Stimulated activated CD4-positive, alpha-beta T cell treated with anti-CD3 and anti-CD28 coated beads, Interleukin-1b, Interleukin-23, amount 100 ng/mL, for 48 hours (primary cell): ENCODE results near the gene SLC6A7.

Experiments
- DNase-seq: peaks from one replicate; pipeline ENCODE4 v3.0.0-alpha.2; 2020

SLC6A7 gene

DNA sequence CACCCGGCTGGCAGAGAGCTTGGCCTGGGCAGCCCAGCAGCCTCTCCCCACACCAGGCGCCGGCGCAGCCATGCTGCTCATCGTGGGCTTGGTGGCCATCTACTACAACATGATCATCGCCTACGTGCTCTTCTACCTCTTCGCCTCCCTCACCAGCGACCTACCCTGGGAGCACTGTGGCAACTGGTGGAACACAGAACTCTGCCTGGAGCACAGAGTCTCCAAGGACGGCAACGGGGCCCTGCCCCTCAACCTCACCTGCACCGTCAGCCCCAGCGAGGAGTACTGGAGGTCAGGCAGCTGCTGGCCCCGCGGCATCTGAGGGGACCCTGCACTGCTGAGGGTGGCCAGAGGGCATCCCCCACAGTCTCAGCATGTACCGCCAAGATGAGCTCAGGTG lies 7.1 kb downstream of the SLC6A7 start:
- DNase-seq, result no peak

- DNase-seq, result no peak
These were observed 7.6 kb downstream of the SLC6A7 start for GRCh38 chr5:150197476-150197875.

GRCh38 chr5:150202501-150202900 lies 12.6 kb downstream of the SLC6A7 start:
- DNase-seq, result no peak

DNA sequence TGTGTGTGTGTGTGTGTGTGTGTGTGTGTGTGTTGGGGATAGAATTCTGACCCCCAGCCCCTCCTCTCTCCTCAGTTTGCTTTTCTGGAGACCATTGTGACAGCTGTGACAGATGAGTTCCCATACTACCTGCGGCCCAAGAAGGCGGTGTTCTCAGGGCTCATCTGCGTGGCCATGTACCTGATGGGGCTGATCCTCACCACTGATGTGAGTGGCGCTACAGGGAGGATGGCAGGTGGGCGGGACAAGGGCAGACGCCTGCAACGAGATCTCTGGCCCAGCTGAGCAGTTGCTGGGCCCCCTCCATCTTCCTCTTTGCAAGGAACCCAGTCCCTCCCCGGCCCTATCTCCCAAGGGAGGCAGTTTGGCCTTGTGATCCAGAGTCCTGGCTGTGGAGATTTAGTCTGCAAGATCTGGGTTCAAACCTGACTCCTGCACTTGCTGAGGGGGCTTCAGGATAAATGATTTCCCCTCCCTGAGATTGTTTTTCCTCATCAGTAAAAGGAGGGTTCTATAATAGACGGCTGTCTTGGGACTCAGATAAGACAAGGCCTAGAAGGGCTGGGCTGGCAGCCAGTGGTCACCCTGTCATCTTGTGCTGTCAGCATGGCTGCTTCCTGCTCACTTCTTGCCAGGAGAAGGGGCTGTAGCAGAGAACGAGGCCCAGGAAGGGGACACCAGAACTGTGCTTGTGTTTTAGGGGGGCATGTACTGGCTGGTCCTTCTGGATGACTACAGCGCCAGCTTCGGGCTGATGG lies 14.1 kb downstream of the SLC6A7 start:
- DNase-seq, result no peak

DNA sequence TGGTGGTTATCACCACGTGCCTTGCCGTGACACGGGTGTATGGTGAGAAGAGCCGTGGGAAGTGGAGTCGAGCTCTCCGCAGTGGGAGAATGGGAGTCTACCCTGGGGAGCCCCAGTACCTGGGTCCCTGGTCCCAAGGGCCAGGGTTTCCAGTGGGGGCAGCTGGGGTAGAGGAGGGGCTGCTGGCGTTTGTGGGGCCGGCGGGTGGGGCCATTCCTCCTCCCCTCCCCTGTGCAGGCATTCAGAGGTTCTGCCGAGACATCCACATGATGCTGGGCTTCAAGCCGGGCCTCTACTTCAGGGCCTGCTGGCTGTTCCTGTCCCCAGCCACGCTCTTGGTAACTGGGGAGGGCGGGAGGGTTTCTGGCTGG lies 14.7 kb downstream of the SLC6A7 start:
- no peak for DNase-seq

GRCh38 chr5:150206098-150206778 lies 16.4 kb downstream of the SLC6A7 start:
- DNase-seq, result no peak

- DNase-seq, result no peak
These were observed 16.9 kb downstream of the SLC6A7 start for GRCh38 chr5:150206779-150207115.

- no peak for DNase-seq
These were observed 18.6 kb downstream of the SLC6A7 start for GRCh38 chr5:150208187-150209098.

DNA sequence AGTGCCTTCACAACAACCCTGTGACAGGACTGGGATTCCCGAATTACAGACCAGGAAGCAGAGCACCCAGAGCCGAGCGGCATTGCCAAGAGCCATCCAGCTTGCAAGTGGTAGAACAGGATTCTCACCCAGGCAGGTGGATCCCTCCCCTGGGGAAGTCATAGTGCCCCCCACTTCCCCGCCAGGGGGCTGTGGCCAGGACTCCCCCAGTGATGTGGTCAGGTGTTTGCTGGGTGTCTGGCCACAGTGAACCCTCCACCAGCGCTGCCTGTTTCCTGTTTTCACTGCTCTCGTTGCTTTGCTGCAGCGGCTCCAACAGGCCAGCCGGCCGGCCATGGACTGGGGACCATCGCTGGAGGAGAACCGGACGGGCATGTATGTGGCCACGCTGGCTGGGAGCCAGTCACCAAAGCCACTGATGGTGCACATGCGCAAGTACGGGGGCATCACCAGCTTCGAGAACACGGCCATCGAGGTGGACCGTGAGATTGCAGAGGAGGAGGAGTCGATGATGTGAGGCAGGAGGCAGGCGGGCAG lies 19.3 kb downstream of the SLC6A7 start:
- DNase-seq, result no peak

GRCh38 chr5:150210644-150211043 lies 20.8 kb downstream of the SLC6A7 start:
- DNase-seq, result no peak

DNA sequence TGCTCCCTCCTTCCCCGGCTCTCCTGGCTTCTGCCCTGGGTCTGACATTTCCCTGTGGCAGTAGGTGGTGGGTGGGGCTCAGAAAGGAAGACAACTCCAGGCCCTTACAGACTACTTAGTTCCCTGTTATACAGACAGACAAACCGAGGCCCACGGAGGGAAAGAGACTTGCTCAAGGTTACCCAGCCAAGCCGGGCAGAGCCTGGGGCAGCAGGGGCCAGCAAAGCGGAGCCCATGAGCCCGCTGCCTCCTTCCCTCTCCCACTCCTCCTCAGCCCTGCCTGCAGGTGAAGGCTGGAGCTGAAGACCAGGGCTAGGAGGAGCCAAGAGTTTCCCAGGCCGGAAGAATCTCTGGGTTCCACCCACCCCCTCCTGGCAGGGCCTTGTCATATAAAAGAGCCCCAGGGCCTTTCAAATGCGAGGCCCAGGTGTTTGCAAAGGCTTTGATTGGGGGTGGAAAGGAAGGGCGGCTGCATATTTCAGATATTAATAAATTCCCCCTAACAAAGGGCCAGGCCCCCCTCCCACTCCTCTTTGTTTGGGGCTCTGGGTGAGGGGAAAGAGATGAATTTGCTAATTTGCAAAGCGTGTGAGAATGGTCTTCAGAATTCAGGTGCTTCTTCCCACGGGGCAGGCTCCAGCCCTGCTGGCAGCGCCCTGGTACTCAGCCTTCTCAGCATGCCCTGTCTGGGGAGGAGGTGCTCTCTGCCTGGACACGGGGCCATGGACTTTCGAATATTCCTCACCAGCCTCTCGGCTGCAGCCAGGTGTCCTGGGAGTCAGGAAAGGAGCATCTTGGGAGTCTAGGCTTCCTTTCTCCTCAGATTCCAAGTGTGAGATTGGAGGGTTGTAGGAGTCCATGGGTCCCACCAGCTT lies 21.5 kb downstream of the SLC6A7 start:
- DNase-seq, result no peak

DNA sequence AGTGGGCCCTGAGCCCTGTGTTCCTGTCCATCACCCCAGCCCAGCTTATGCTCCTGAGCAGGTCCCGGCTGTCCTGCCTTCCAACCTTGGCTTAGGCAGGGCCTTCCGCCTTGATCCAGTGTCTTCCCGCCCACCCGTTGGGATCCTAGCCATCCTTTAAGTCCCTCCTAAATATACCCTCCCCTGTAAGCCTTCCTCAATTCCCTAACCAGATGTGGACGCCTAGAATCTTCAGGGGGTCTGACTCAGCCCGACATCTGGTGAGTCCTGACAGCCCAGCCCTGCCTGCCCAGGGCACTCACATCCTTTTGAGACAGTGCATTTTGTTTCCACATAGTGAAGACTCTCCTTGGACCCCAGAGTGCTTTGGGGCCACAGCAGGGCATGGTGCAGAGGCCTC lies 23.7 kb downstream of the SLC6A7 start:
- no peak for DNase-seq

GRCh38 chr5:150214289-150214688 lies 24.4 kb downstream of the SLC6A7 start:
- no peak for DNase-seq

- no peak for DNase-seq
These were observed 26.4 kb downstream of the SLC6A7 start for GRCh38 chr5:150215979-150216944.

- no peak for DNase-seq
These were observed 27.2 kb downstream of the SLC6A7 start for GRCh38 chr5:150217038-150217437.

DNA sequence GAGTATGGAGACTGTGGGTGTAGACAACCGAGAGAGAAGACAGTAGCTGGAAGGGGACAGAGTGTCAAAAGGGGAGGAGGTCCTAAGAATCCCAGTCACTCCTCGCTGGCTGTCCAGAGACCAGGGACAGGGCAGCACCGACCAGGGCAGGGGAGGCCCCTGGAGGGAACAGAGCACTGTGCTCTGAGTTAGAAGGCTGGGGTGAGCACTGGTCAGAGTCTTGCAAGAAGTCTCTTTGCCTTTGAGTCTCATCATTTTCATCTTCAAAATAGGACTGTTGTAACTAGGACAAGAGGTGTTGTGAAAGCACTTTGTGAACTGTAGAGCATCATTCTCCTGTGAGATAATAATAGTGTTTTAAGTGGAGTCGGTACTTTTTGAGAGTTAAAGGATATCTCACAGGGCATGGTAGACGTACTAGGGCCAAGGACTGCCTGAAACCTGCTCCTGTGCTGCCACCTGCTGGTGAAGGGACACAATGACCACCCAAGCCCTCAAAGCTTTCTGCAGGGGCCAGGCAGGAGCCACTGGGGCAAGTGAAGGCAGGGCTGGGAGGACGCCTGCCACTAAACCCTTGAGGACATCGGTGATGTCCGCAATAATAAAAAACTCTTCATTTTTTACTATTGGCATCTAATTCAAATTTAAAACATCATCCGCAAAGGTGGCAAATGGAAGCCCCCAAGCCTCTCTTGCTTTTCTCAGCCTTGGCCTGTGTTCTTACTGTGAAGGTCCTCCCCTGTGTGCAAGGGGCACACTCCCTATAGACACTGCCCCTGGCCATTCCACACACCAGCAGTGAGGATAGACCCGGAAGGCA lies 28.2 kb downstream of the SLC6A7 start:
- peak; percentile 80 for DNase-seq

GRCh38 chr5:150218693-150219035 lies 28.8 kb downstream of the SLC6A7 start:
- no peak for DNase-seq

- DNase-seq, result no peak
These were observed 29.3 kb downstream of the SLC6A7 start for GRCh38 chr5:150219142-150219541.

GRCh38 chr5:150219861-150220260 lies 30.0 kb downstream of the SLC6A7 start:
- no peak for DNase-seq

GRCh38 chr5:150221471-150221870 lies 31.6 kb downstream of the SLC6A7 start:
- no peak for DNase-seq
